Measurements from ENCODE around the gene CPTP. TPM values are rescaled to one million over a fixed set of nuclear protein-coding genes. Genes with fewer than 3 reads are reported as not detected.
A peak's percentile ranks its signal among the peaks of the same experiment; 100 is the strongest.

Gene CPTP
- total RNA-seq, 1 experiment from 2014 or later: 16.8 TPM

GRCh38 chr1:1373815-1374588, 49.4 kb downstream of the CPTP start:
- Mint-ChIP-seq H3K27me3 (ENCODE audit: insufficient read depth, unreplicated experiment) (no peaks in the 10 kb centered on the region), H3K9me3 (ENCODE audit: unreplicated experiment) (no peaks in the 10 kb centered on the region), H3K4me3 (ENCODE audit: unreplicated experiment) (peak overlapping the region; percentile 85), H3K27ac (ENCODE audit: unreplicated experiment) (peak overlapping the region; percentile 93), H3K4me1 (ENCODE audit: low read depth, unreplicated experiment) (no peaks in the 10 kb centered on the region), H3K36me3 (ENCODE audit: insufficient read depth, unreplicated experiment) (peaks cover 16% of the 10 kb centered on the region)
- ChIA-PET CTCF (no interaction called here), POLR2A (interaction anchor here (1.1 kb wide), 1 partner anchor 49 kb away, joined by 3 read pairs; no protein-coding TSS in a partner anchor)
- DNase-seq: no peak
- Histone ChIP-seq H3K9me3 (no peaks in the 10 kb centered on the region), H3K36me3 (ENCODE audit: control insufficient read depth, insufficient read depth, low read length) (no peaks in the 10 kb centered on the region), H3K27me3 (replicated peaks; ENCODE audit: control insufficient read depth, insufficient read depth, low read length) (no peaks in the 10 kb centered on the region), H3K4me3 (ENCODE audit: low read depth, low read length) (peak overlapping the region; percentile 84), H3K4me1 (peaks cover 6% of the 10 kb centered on the region)
- no peak for TF ChIP-seq CTCF (IDR thresholded peaks at IDR 0.05; ENCODE audit: insufficient read depth in 1 of 2, low read depth in 1 of 2, low read length in 1 of 2, severe bottlenecking in 1 of 2, unreplicated experiment in 1 of 2)
- TSS peak; percentile 88 for BruUV-seq (replicated peaks)
- intact Hi-C loops (cut with micrococcal nuclease; ENCODE audit: unreplicated experiment): no loop called here

- ChIA-PET CTCF (interaction anchor here (1.0 kb wide), 1 partner anchor 171 kb away, joined by 6 read pairs; no protein-coding TSS in a partner anchor), POLR2A (interaction anchor here (0.9 to 1.2 kb wide), 2 partner anchors 25 to 240 kb away, joined by 6 to 16 read pairs; partner anchors contain the start of gene CCNL2)
- Mint-ChIP-seq H3K9me3 (ENCODE audit: unreplicated experiment) (no peaks in the 10 kb centered on the region), H3K27me3 (ENCODE audit: insufficient read depth, unreplicated experiment) (no peaks in the 10 kb centered on the region), H3K4me3 (ENCODE audit: unreplicated experiment) (peak overlapping the region; percentile 85), H3K27ac (ENCODE audit: unreplicated experiment) (peak overlapping the region; percentile 93), H3K4me1 (ENCODE audit: low read depth, unreplicated experiment) (no peaks in the 10 kb centered on the region), H3K36me3 (ENCODE audit: insufficient read depth, unreplicated experiment) (peaks cover 16% of the 10 kb centered on the region)
- Histone ChIP-seq H3K4me3 (ENCODE audit: low read depth, low read length) (peak overlapping the region; percentile 84), H3K4me1 (peaks cover 6% of the 10 kb centered on the region), H3K36me3 (ENCODE audit: control insufficient read depth, insufficient read depth, low read length) (no peaks in the 10 kb centered on the region), H3K9me3 (no peaks in the 10 kb centered on the region), H3K27me3 (replicated peaks; ENCODE audit: control insufficient read depth, insufficient read depth, low read length) (no peaks in the 10 kb centered on the region)
- BruUV-seq (replicated peaks): no TSS peak
- intact Hi-C loops (cut with micrococcal nuclease; ENCODE audit: unreplicated experiment): no loop called here
- no peak for TF ChIP-seq CTCF (IDR thresholded peaks at IDR 0.05; ENCODE audit: insufficient read depth in 1 of 2, low read depth in 1 of 2, low read length in 1 of 2, severe bottlenecking in 1 of 2, unreplicated experiment in 1 of 2)
- DNase-seq: no peak
Observed at GRCh38 chr1:1374589-1374928, 50.0 kb downstream of the CPTP start.

GRCh38 chr1:1374929-1375662, 50.5 kb downstream of the CPTP start, which contains the start of gene AURKAIP1:
AURKAIP1 (minus strand) TSS chr1:1375207; CDS start chr1:1374756, 451 bp downstream.
- ChIA-PET CTCF (interaction anchor here (0.6 to 1.3 kb wide), 3 partner anchors 21 to 170 kb away, joined by 4 to 10 read pairs (median 6); no protein-coding TSS in a partner anchor), POLR2A (interaction anchor here (0.5 to 1.2 kb wide), 8 partner anchors 18 to 349 kb away, joined by 4 to 16 read pairs (median 5); partner anchors contain the start of genes CCNL2 and CDK11A)
- Histone ChIP-seq H3K27me3 (replicated peaks; ENCODE audit: control insufficient read depth, insufficient read depth, low read length) (no peaks in the 10 kb centered on the region), H3K36me3 (ENCODE audit: control insufficient read depth, insufficient read depth, low read length) (no peaks in the 10 kb centered on the region), H3K4me3 (ENCODE audit: low read depth, low read length) (peak within 1 kb of the TSS; percentile 84), H3K9me3 (no peaks in the 10 kb centered on the region), H3K4me1 (peaks cover 6% of the 10 kb centered on the region)
- TF ChIP-seq CTCF (IDR thresholded peaks at IDR 0.05; ENCODE audit: insufficient read depth in 1 of 2, low read depth in 1 of 2, low read length in 1 of 2, severe bottlenecking in 1 of 2, unreplicated experiment in 1 of 2): peak in 1 of 2 experiments; percentile 39
- peak; percentile 97 to 98 for DNase-seq
- no peaks in the 10 kb centered on the region for H3K4me1 Mint-ChIP-seq (ENCODE audit: low read depth, unreplicated experiment)
- H3K27ac Mint-ChIP-seq (ENCODE audit: unreplicated experiment): peak within 1 kb of the TSS; percentile 93
- H3K9me3 Mint-ChIP-seq (ENCODE audit: unreplicated experiment): no peaks in the 10 kb centered on the region
- H3K27me3 Mint-ChIP-seq (ENCODE audit: insufficient read depth, unreplicated experiment): no peaks in the 10 kb centered on the region
- peak within 1 kb of the TSS; percentile 85 for H3K4me3 Mint-ChIP-seq (ENCODE audit: unreplicated experiment)
- H3K36me3 Mint-ChIP-seq (ENCODE audit: insufficient read depth, unreplicated experiment): peaks cover 16% of the 10 kb centered on the region
- BruUV-seq (replicated peaks): no TSS peak
- intact Hi-C loops (cut with micrococcal nuclease; ENCODE audit: unreplicated experiment): no loop called here
